Lung (tissue), 16 donors: ENCODE results near the gene TMEM134. TPM values are rescaled to one million over a fixed set of nuclear protein-coding genes. Genes with fewer than 3 reads are reported as not detected.

Source experiments
- ATAC-seq: fragments of 200-7000 bp; cut with Tn5 transposase; one replicate; pipeline ENCODE4 v1.9.1; 2020; ENCODE audit warnings: moderate number of reproducible peaks; ENCODE audit not compliant: insufficient read depth, low FRiP score
- DNase-seq, 3 donors: peaks; one replicate each; pipeline ENCODE4 v3.0.0-alpha.2; 2013 to 2017
- H3K27ac ChIP-seq, 2 donors: one replicate each; pipeline ENCODE4 v1.5.1; 2013; ENCODE audit warnings: mild to moderate bottlenecking in 2 of 2, moderate library complexity in 2 of 2, control low read depth in 1 of 2, inconsistent platforms in 1 of 2, low read depth in 1 of 2, low read length in 1 of 2
- H3K27me3 ChIP-seq, 3 donors: one replicate each; pipeline ENCODE4 v1.5.1; 2013; ENCODE audit warnings: low read length in 2 of 3; ENCODE audit not compliant: control insufficient read depth in 3 of 3, insufficient read depth in 3 of 3
- H3K36me3 ChIP-seq, 4 donors: one replicate each; pipeline ENCODE4 v1.5.1; 2013; ENCODE audit warnings: low read length in 4 of 4, mild to moderate bottlenecking in 1 of 4, moderate library complexity in 1 of 4; ENCODE audit not compliant: control insufficient read depth in 4 of 4, insufficient read depth in 4 of 4
- H3K4me1 ChIP-seq, 5 donors: one replicate each; pipeline ENCODE4 v1.5.1; 2013; ENCODE audit warnings: low read length in 5 of 5, mild to moderate bottlenecking in 2 of 5, moderate library complexity in 1 of 5; ENCODE audit not compliant: control insufficient read depth in 5 of 5, insufficient read depth in 5 of 5
- H3K4me3 ChIP-seq: one replicate; pipeline ENCODE4 v1.5.1; 2013; ENCODE audit warnings: mild to moderate bottlenecking, control low read depth, moderate library complexity
- H3K9ac ChIP-seq, 2 donors: one replicate each; pipeline ENCODE4 v1.5.1; 2013; ENCODE audit warnings: low read length in 2 of 2, control low read depth in 1 of 2; ENCODE audit not compliant: insufficient read depth in 1 of 2
- H3K9me3 ChIP-seq, 4 donors: one replicate each; pipeline ENCODE4 v1.5.1; 2013; ENCODE audit warnings: low read length in 3 of 4, mild to moderate bottlenecking in 1 of 4, moderate library complexity in 1 of 4; ENCODE audit not compliant: control insufficient read depth in 4 of 4, insufficient read depth in 3 of 4
- CTCF ChIP-seq: IDR thresholded peaks from 2 replicates; pipeline ENCODE4 v1.5.1; 2012; ENCODE audit warnings: mild to moderate bottlenecking; ENCODE audit errors: control extremely low read depth, extremely low read depth
- WGBS, 2 donors: extraction: QIAGEN DNeasy Blood & Tissue Kit; methylation state at CpG; one replicate each; pipeline ENCODE4 v1.1.7; 2013; 5-methylcytosine and 5-hydroxymethylcytosine counted together
- long read RNA-seq, 5 donors: transcript quantifications; one replicate each; lab custom pipeline, GENCODE V29; 2026
- polyA plus RNA-seq, 2 donors: library from polyadenylated mRNA; stranded (reverse); fragments of 200-250 nt; gene quantifications; one replicate each; pipeline ENCODE4 v1.2.1, GENCODE V29; 2013
- total RNA-seq, 2 donors: library from RNA; depleted of rRNA in 1 of 2; stranded (reverse); fragments of >200 nt in 1 of 2; gene quantifications; one replicate each; pipeline ENCODE4 v1.2.1, GENCODE V29; 2014 to 2021
- donor health status: control.
- donor health status: control.
- donor health status: Bipolar disorder and iron deficiency.
- donor health status: healthy.
- donor health status: DM: yes; HTN: yes; CAD: no.

TMEM134 gene
- total RNA-seq (10 to 100 TPM; 32.5 to 84.2 TPM), polyA plus RNA-seq (10 to 100 TPM; 82.0 to 91.4 TPM)
- long read RNA-seq, donor 1, transcript TMEM134-201 (7 exons, 3,534 nt): major isoform, 24 of 36 reads
- long read RNA-seq, donor 1, transcript TMEM134-205 (3 exons, 565 nt): minor isoform, 6 of 36 reads
- long read RNA-seq, donor 1, partial matches to known transcripts: 0 of 36 reads
- long read RNA-seq, donor 1, other reads (novel, unspliced or antisense): 0 of 36 reads
- long read RNA-seq, donor 2, transcript TMEM134-201 (7 exons, 3,534 nt): major isoform, 10 of 19 reads
- long read RNA-seq, donor 2, partial matches to known transcripts: 0 of 19 reads
- long read RNA-seq, donor 2, other reads (novel, unspliced or antisense): 0 of 19 reads
- long read RNA-seq, donor 3, transcript TMEM134-201 (7 exons, 3,534 nt): major isoform, 5 of 13 reads
- long read RNA-seq, donor 3, partial matches to known transcripts: 0 of 13 reads
- long read RNA-seq, donor 3, other reads (novel, unspliced or antisense): 0 of 13 reads
- long read RNA-seq, donor 4, transcript TMEM134-201 (7 exons, 3,534 nt): major isoform, 7 of 15 reads
- long read RNA-seq, donor 4, partial matches to known transcripts: 0 of 15 reads
- long read RNA-seq, donor 4, other reads (novel, unspliced or antisense): 5 of 15 reads
- long read RNA-seq, donor 5, transcript TMEM134-201 (7 exons, 3,534 nt): major isoform, 23 of 35 reads
- long read RNA-seq, donor 5, partial matches to known transcripts: 0 of 35 reads
- long read RNA-seq, donor 5, other reads (novel, unspliced or antisense): 6 of 35 reads

GRCh38 chr11:67468759-67469507 lies at the start of gene TMEM134:
TMEM134 (minus strand) TSS chr11:67469251; CDS start chr11:67469192, 59 bp downstream.
- TF ChIP-seq CTCF: peak; percentile 44
- peak within 1 kb of the TSS; percentile 94 to 95 for H3K27ac ChIP-seq
- H3K9me3 ChIP-seq: no peaks in the 10 kb centered on the region

GRCh38 chr11:67517784-67518552 lies 48.9 kb upstream of the TMEM134 start:
- no peak overlapping the region for H3K27ac ChIP-seq
- 81 to 91% methylated on average over 10 of the region's 10 CpGs for WGBS, 2 donors
- H3K9ac ChIP-seq: no peak overlapping the region
- DNase-seq (no peak), ATAC-seq (no peak)
- no peaks in the 10 kb centered on the region for H3K36me3 ChIP-seq
- no peaks in the 10 kb centered on the region for H3K27me3 ChIP-seq
- no peak overlapping the region for H3K4me3 ChIP-seq
- no peaks in the 10 kb centered on the region for H3K4me1 ChIP-seq
- no peak for TF ChIP-seq CTCF
- peaks cover 0 to 2% (median 0%) of the 10 kb centered on the region in 4 donors for H3K9me3 ChIP-seq

More at GRCh38 chr11:67468759-67469507, at the start of gene TMEM134:
- peak within 1 kb of the TSS; percentile 89 for H3K4me3 ChIP-seq
- H3K36me3 ChIP-seq: no peaks in the 10 kb centered on the region
- 1% methylated on average over 60 to 76 of the region's 76 CpGs for WGBS, 2 donors
- peak within 1 kb of the TSS; percentile 37 to 81 for H3K9ac ChIP-seq
- peak; percentile 93 to 96 (median 95) for DNase-seq
- H3K27me3 ChIP-seq: no peaks in the 10 kb centered on the region
- peaks cover 0 to 17% (median 4%) of the 10 kb centered on the region in 5 donors for H3K4me1 ChIP-seq
- peak; percentile 94 for ATAC-seq

- DNase-seq (no peak), ATAC-seq (no peak)
Observed at GRCh38 chr11:67516806-67517205, 47.8 kb upstream of the TMEM134 start.

More at GRCh38 chr11:67516806-67517205, 47.8 kb upstream of the TMEM134 start:
- Histone ChIP-seq H3K27ac (no peak overlapping the region), H3K27me3 (no peaks in the 10 kb centered on the region), H3K4me1 (no peaks in the 10 kb centered on the region), H3K9me3 (peaks cover 0 to 2% (median 0%) of the 10 kb centered on the region in 4 donors), H3K9ac (no peak overlapping the region), H3K4me3 (no peak overlapping the region), H3K36me3 (no peaks in the 10 kb centered on the region)
- WGBS, 2 donors: 92 to 93% methylated on average over 9 of the region's 9 CpGs
- no peak for TF ChIP-seq CTCF
